ENCODE measurements around the gene ADPRH. TPM values are rescaled to one million over a fixed set of nuclear protein-coding genes. Genes with fewer than 3 reads are reported as not detected.
"Not testable (repeated sequence)": the region's sequence is repeated elsewhere in the genome, so short reads cannot be mapped to it uniquely, and the experiment has no call there.

Gene ADPRH
- total RNA-seq, 3 donors from 2014 or later, result 0.93 to 9.1 (median 2.7) TPM

GRCh38 chr3:119592861-119593260 lies 13.6 kb downstream of the ADPRH start:
- no peaks in the 10 kb centered on the region for H3K9me3 ChIP-seq
- H3K4me3 ChIP-seq, result no peak overlapping the region
- ATAC-seq (no peak), DNase-seq (no peak)
- intact Hi-C loops (cut with DNase I, micrococcal nuclease), result no loop called here
- TF ChIP-seq, protein P1, sequence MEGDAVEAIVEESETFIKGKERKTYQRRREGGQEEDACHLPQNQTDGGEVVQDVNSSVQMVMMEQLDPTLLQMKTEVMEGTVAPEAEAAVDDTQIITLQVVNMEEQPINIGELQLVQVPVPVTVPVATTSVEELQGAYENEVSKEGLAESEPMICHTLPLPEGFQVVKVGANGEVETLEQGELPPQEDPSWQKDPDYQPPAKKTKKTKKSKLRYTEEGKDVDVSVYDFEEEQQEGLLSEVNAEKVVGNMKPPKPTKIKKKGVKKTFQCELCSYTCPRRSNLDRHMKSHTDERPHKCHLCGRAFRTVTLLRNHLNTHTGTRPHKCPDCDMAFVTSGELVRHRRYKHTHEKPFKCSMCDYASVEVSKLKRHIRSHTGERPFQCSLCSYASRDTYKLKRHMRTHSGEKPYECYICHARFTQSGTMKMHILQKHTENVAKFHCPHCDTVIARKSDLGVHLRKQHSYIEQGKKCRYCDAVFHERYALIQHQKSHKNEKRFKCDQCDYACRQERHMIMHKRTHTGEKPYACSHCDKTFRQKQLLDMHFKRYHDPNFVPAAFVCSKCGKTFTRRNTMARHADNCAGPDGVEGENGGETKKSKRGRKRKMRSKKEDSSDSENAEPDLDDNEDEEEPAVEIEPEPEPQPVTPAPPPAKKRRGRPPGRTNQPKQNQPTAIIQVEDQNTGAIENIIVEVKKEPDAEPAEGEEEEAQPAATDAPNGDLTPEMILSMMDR (IDR thresholded peaks at IDR 0.05), result no peak
- peaks cover 4% of the 10 kb centered on the region for H3K4me1 ChIP-seq (ENCODE audit: low read depth)
- H3K36me3 ChIP-seq (ENCODE audit: low read depth), result no peaks in the 10 kb centered on the region

DNA sequence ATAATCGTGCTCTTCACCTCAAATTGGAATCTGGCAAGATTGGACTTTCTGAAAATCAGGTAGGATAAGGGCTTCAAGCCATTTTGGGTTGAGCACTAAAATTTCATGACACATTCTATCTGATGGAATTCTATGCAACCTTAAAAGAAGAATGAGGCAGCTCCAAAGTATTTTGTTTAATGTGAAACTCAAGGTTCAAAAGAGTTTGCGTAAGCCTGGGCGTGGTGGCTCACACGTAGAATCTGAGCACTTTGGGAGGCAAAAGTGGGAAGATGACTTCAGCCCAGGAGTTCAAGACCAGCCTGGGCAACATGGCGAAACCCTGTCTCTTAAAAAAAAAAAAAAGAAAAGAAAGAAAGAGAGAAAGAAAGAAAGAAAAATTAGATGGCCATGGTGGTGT lies 14.8 kb downstream of the ADPRH start:
- ATAC-seq, result no peak
- TF ChIP-seq, protein P1 (IDR thresholded peaks at IDR 0.05), result no peak

DNA sequence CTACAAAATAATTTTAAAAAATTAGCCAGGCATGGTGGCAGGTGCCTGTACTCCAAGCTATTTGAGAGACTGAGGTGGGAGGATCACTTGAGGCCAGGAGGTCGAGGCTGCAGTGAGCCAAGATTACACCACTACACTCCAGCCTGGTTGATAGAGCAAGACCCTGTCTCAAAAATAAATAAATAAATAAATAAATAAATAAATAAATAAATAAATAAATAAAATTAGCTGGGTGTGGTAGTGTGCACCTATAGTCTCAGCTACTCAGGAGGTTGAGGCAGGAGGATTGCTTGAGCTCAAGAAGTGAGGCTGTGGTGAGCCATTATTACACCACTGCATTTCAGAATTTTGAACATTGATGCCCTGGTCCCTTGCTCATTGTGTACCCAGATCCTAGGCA lies 15.6 kb downstream of the ADPRH start:
- H3K36me3 ChIP-seq (ENCODE audit: low read depth); ATAC-seq; DNase-seq; H3K4me3 ChIP-seq; intact Hi-C loops (cut with DNase I, micrococcal nuclease); H3K4me1 ChIP-seq (ENCODE audit: low read depth); H3K9me3 ChIP-seq: not testable (repeated sequence)

More for the DNA sequence above, 14.8 kb downstream of the ADPRH start:
- Histone ChIP-seq H3K4me1 (ENCODE audit: low read depth) (peaks cover 5% of the 10 kb centered on the region), H3K36me3 (ENCODE audit: low read depth) (no peaks in the 10 kb centered on the region), H3K4me3 (no peak overlapping the region), H3K9me3 (no peaks in the 10 kb centered on the region)
- intact Hi-C loops (cut with DNase I, micrococcal nuclease), result no loop called here
- DNase-seq, result no peak

GRCh38 chr3:119595639-119596334 lies 16.5 kb downstream of the ADPRH start:
- intact Hi-C loops (cut with DNase I, micrococcal nuclease), result no loop called here
- no peaks in the 10 kb centered on the region for H3K9me3 ChIP-seq
- H3K4me3 ChIP-seq, result no peak overlapping the region
- no peaks in the 10 kb centered on the region for H3K36me3 ChIP-seq (ENCODE audit: low read depth)
- DNase-seq (no peak), ATAC-seq (peak; percentile 35)
- peaks cover 5% of the 10 kb centered on the region for H3K4me1 ChIP-seq (ENCODE audit: low read depth)
- TF ChIP-seq, protein P1 (IDR thresholded peaks at IDR 0.05), result no peak

- peaks cover 5% of the 10 kb centered on the region for H3K4me1 ChIP-seq (ENCODE audit: low read depth)
- H3K9me3 ChIP-seq, result no peaks in the 10 kb centered on the region
- no peak overlapping the region for H3K4me3 ChIP-seq
- TF ChIP-seq, protein P1 (IDR thresholded peaks at IDR 0.05), result no peak
- no peaks in the 10 kb centered on the region for H3K36me3 ChIP-seq (ENCODE audit: low read depth)
- peak; percentile 30 for ATAC-seq
- intact Hi-C loops (cut with DNase I, micrococcal nuclease), result no loop called here
- DNase-seq, result no peak
Measured at GRCh38 chr3:119596398-119596797, 17.1 kb downstream of the ADPRH start.

- Histone ChIP-seq H3K36me3 (ENCODE audit: low read depth) (no peaks in the 10 kb centered on the region), H3K4me1 (ENCODE audit: low read depth) (peaks cover 5% of the 10 kb centered on the region), H3K4me3 (no peak within 1 kb of the TSS), H3K9me3 (no peaks in the 10 kb centered on the region)
- TF ChIP-seq, protein P1 (IDR thresholded peaks at IDR 0.05), result no peak
- intact Hi-C loops (cut with DNase I, micrococcal nuclease), result no loop called here
- peak in 1 of 3 donors; percentile 19 for DNase-seq
- ATAC-seq, result peak; percentile 62
Measured at GRCh38 chr3:119597548-119598288, 18.4 kb downstream of the ADPRH start, which contains the start of gene PLA1A. Gene PLA1A (plus strand): TSS chr3:119597885. CDS start chr3:119597914, 29 bp downstream.

Measured in mucosa of descending colon (tissue), 3 donors.